ENCODE data around the gene TERT. TPM values are rescaled to one million over a fixed set of nuclear protein-coding genes. Genes with fewer than 3 reads are reported as not detected.

The TERT gene
- total and polyA plus RNA-seq, 2 of the 13 experiments (the other 11 are each of a cell fraction or from before 2014, with no cell fraction given), result 4.3 to 5.9 TPM

GRCh38 chr5:1249366-1250280, 45.2 kb downstream of the TERT start:
- 45% methylated on average over 8 of the region's 29 CpGs for WGBS (ENCODE audit: low lambda C conversion rate)
- intact Hi-C loops (cut with micrococcal nuclease; ENCODE audit: unreplicated experiment), result no loop called here

More at GRCh38 chr5:1249366-1250280, 45.2 kb downstream of the TERT start:
- CTCF ChIA-PET (ENCODE audit: low intra/inter-chr PET ratio, low total read pairs), result no interaction called here
- Histone ChIP-seq H3K36me3 (replicated peaks in 1 of 2; ENCODE audit: control insufficient read depth in 1 of 2, insufficient read depth in 2 of 2, low read length in 2 of 2) (no peaks in the 10 kb centered on the region), H3K79me2 (ENCODE audit: insufficient read depth, low read length) (no peaks in the 10 kb centered on the region), H3K27ac (ENCODE audit: extremely low read length, insufficient read depth, low read length) (no peak overlapping the region), H3K4me2 (ENCODE audit: low read depth, low read length) (no peak overlapping the region), H2AFZ (ENCODE audit: low read length) (no peak overlapping the region), H3K9me3 (ENCODE audit: low read length) (no peaks in the 10 kb centered on the region), H4K20me1 (ENCODE audit: insufficient read depth, low read length) (peaks cover 7% of the 10 kb centered on the region; the same call in 1 of the 2 replicates), H3K4me3 (replicated peaks in 1 of 3; ENCODE audit: insufficient read depth in 1 of 3, low read depth in 2 of 3, low read length in 3 of 3) (no peak overlapping the region), H3K27me3 (ENCODE audit: control insufficient read depth in 1 of 2, insufficient read depth in 2 of 2, low read length in 2 of 2) (peaks cover 2 to 31% of the 10 kb centered on the region in 2 experiments), H3K4me1 (ENCODE audit: insufficient read depth, low read length) (no peaks in the 10 kb centered on the region), H3K9ac (ENCODE audit: insufficient read depth, low read depth, low read length) (no peak overlapping the region)
- TF ChIP-seq ZNF580 (CRISPR knock-in tag; IDR thresholded peaks at IDR 0.05; ENCODE audit: borderline replicate concordance, low read depth) (no peak), ZNF34 (CRISPR knock-in tag; IDR thresholded peaks at IDR 0.05; ENCODE audit: borderline replicate concordance) (no peak), ZNF556 (CRISPR knock-in tag; IDR thresholded peaks at IDR 0.05; ENCODE audit: borderline replicate concordance) (no peak), ZNF263 (CRISPR knock-in tag; IDR thresholded peaks at IDR 0.05) (no peak), IRF2 (CRISPR knock-in tag; IDR thresholded peaks at IDR 0.05) (no peak), ZNF235 (CRISPR knock-in tag; IDR thresholded peaks at IDR 0.05; ENCODE audit: borderline replicate concordance) (no peak), GLMP (CRISPR knock-in tag; IDR thresholded peaks at IDR 0.05; ENCODE audit: borderline replicate concordance) (no peak), ZNF512 (CRISPR knock-in tag; IDR thresholded peaks at IDR 0.05) (no peak), ASH2L (IDR thresholded peaks at IDR 0.05; ENCODE audit: insufficient read length, low read depth, low read length) (no peak), ATF3 (CRISPR knock-in tag; IDR thresholded peaks at IDR 0.05) (no peak), WIZ (CRISPR knock-in tag; IDR thresholded peaks at IDR 0.05) (no peak), ZNF562 (CRISPR knock-in tag; IDR thresholded peaks at IDR 0.05; ENCODE audit: borderline replicate concordance) (no peak), ZNF225 (CRISPR knock-in tag; IDR thresholded peaks at IDR 0.05) (no peak), ZNF713 (CRISPR knock-in tag; IDR thresholded peaks at IDR 0.05) (no peak), SRF (IDR thresholded peaks at IDR 0.05; ENCODE audit: low read depth, low read length) (no peak), ARNT (IDR thresholded peaks at IDR 0.05) (no peak), SRSF4 (IDR thresholded peaks at IDR 0.05; ENCODE audit: low read depth, low read length, poor library complexity, severe bottlenecking) (no peak)
- in situ Hi-C loops (cut with HindIII; ENCODE audit: extremely low pct_ligation_motif_present, low pct_unique_long_range_greater_than_20kb), result no loop called here
- BruUV-seq (replicated peaks), result no TSS peak
- ATAC-seq (no peak), DNase-seq (ENCODE audit: low spot score) (no peak), FAIRE-seq (no peak)
- POLR2A ChIA-PET, result no interaction called here

Data from HepG2 (cell line).